Colonic mucosa (tissue), 4 donors: Measurements from ENCODE around the gene ZNF653. TPM values are rescaled to one million over a fixed set of nuclear protein-coding genes. Genes with fewer than 3 reads are reported as not detected.

Source experiments
- DNase-seq: peaks from one replicate; pipeline ENCODE4 v3.0.0-alpha.2; 2020
- H3K27ac ChIP-seq: fragments of 200-600 bp; one replicate; pipeline ENCODE4 v1.8.0; 2021
- H3K27me3 ChIP-seq: fragments of 200-600 bp; one replicate; pipeline ENCODE4 v1.8.0; 2021
- H3K36me3 ChIP-seq: fragments of 200-600 bp; one replicate; pipeline ENCODE4 v1.8.0; 2021
- H3K4me1 ChIP-seq: fragments of 200-600 bp; one replicate; pipeline ENCODE4 v1.8.0; 2021; ENCODE audit warnings: mild to moderate bottlenecking
- H3K4me3 ChIP-seq: fragments of 200-600 bp; one replicate; pipeline ENCODE4 v1.8.0; 2021
- H3K9ac ChIP-seq, 2 donors: one replicate each; pipeline ENCODE4 v1.7.0; 2013; ENCODE audit warnings: control low read depth in 2 of 2, low read depth in 2 of 2, low read length in 2 of 2
- H3K9me3 ChIP-seq: fragments of 200-600 bp; one replicate; pipeline ENCODE4 v1.8.0; 2021
- intact Hi-C: fragments of 100-400 bp; cut with DNase I; formaldehyde crosslinking; loops from one replicate; pipeline ENCODE4 v1.14.1; 2022
- total RNA-seq, 2 donors: library from RNA; stranded (reverse); fragmentation: NEBNext Ultra II Directional in 1 of 2; extraction: Animal tissue kit (Norgen Biotek cat#: 25700) in 1 of 2; gene quantifications; one replicate each; pipeline ENCODE4 v1.2.1, GENCODE V29; 2021
- TF ChIP-seq, protein P1 (sequence below): fragments of 200-600 bp; IDR thresholded peaks from one replicate; pipeline ENCODE4 v1.8.0; 2022; ENCODE audit warnings: antibody characterized with exemption, mild to moderate bottlenecking
- donor health status: healthy.
- donor health status: DM: no; HTN: no; CAD: no.
- donor health status: DM: no; HTN: no; CAD: no.

ZNF653 gene
- total RNA-seq, 2 donors from 2014 or later: 10.6 to 14.2 TPM

GRCh38 chr19:11452620-11453310, 52.9 kb downstream of the ZNF653 start:
- Histone ChIP-seq H3K4me3 (no peak overlapping the region), H3K27me3 (no peaks in the 10 kb centered on the region), H3K9me3 (no peaks in the 10 kb centered on the region), H3K9ac (no peak overlapping the region), H3K36me3 (no peaks in the 10 kb centered on the region), H3K27ac (no peak overlapping the region), H3K4me1 (no peaks in the 10 kb centered on the region)
- DNase-seq: no peak
- TF ChIP-seq, protein P1, sequence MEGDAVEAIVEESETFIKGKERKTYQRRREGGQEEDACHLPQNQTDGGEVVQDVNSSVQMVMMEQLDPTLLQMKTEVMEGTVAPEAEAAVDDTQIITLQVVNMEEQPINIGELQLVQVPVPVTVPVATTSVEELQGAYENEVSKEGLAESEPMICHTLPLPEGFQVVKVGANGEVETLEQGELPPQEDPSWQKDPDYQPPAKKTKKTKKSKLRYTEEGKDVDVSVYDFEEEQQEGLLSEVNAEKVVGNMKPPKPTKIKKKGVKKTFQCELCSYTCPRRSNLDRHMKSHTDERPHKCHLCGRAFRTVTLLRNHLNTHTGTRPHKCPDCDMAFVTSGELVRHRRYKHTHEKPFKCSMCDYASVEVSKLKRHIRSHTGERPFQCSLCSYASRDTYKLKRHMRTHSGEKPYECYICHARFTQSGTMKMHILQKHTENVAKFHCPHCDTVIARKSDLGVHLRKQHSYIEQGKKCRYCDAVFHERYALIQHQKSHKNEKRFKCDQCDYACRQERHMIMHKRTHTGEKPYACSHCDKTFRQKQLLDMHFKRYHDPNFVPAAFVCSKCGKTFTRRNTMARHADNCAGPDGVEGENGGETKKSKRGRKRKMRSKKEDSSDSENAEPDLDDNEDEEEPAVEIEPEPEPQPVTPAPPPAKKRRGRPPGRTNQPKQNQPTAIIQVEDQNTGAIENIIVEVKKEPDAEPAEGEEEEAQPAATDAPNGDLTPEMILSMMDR: no peak
- intact Hi-C loops: no loop called here

DNA sequence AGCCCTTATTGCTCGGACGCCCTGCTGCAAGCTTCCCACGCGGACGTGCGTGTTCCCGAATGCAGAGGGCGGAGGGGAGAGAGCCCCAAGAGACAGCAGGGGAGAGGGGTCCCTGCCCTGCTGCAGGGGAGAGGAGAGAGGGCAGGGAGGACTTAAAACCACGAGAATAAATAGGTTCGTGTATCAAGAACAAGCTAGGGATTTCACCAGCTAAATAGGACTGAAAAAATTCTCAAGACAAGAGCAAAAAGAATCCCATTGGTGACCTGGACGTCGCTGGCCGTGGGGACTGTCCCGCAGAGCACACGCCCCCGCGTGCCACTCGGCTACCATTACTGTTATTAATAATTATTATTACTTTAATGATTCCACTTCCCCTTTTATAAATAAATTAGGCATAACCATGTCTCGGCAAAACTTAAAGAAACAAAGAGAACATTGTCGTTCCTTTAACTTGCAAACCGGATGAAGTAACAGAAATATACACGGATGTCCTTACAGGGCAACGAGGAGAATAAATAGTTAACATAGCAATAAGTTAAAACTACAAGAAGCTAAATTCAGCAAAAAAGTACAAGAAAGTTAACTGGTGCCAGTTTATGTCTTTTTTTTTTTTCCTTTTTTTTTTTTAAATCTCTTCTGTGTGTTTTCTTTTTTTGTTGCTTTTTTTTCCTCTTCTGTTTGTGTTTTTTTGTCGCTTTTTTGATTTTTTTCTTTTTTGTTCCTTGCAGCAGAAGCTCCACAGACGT, 53.6 kb downstream of the ZNF653 start:
- Histone ChIP-seq H3K4me1 (no peaks in the 10 kb centered on the region), H3K9me3 (no peaks in the 10 kb centered on the region), H3K4me3 (no peak overlapping the region), H3K27me3 (no peaks in the 10 kb centered on the region), H3K27ac (no peak overlapping the region), H3K9ac (no peak overlapping the region), H3K36me3 (no peaks in the 10 kb centered on the region)
- DNase-seq: no peak
- TF ChIP-seq, protein P1: no peak
- intact Hi-C loops: no loop called here

GRCh38 chr19:11451327-11451870, 54.2 kb downstream of the ZNF653 start:
- Histone ChIP-seq H3K4me3 (no peak overlapping the region), H3K27me3 (no peaks in the 10 kb centered on the region), H3K27ac (no peak overlapping the region), H3K36me3 (no peaks in the 10 kb centered on the region), H3K9me3 (no peaks in the 10 kb centered on the region), H3K4me1 (no peaks in the 10 kb centered on the region), H3K9ac (no peak overlapping the region)
- TF ChIP-seq, protein P1: no peak
- DNase-seq: no peak
- intact Hi-C loops: no loop called here

- Histone ChIP-seq H3K4me1 (no peaks in the 10 kb centered on the region), H3K9ac (no peak overlapping the region), H3K4me3 (no peak overlapping the region), H3K9me3 (no peaks in the 10 kb centered on the region), H3K27ac (no peak overlapping the region), H3K36me3 (no peaks in the 10 kb centered on the region), H3K27me3 (no peaks in the 10 kb centered on the region)
- DNase-seq: no peak
- intact Hi-C loops: no loop called here
- TF ChIP-seq, protein P1: no peak
Observed at GRCh38 chr19:11450570-11451326, 54.9 kb downstream of the ZNF653 start.

DNA sequence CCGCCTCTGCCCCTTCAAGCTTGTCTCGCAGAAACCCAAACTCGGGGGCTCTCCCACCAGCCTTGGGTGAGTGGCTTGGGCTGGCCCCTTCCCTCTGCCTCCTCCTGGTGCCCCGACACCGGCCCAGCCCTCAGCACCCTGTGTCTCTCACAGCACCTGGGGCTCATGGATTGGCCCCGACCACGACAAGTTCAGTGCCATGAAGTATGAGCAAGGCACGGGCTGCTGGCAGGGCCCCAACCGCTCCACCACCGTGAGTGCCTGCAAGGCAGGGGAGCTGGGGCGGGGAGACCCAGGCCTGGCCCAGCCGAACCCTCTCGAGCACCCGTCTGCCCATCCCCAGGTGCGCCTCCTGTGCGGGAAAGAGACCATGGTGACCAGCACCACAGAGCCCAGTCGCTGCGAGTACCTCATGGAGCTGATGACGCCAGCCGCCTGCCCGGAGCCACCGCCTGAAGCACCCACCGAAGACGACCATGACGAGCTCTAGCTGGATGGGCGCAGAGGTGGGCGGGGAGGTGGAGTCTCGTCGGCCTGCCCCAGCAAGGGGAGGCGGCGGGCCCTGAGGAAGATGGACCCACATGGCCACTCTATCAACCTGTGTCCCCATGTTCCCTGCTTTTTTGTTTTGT, 56.6 kb downstream of the ZNF653 start:
- intact Hi-C loops: loop anchor here (5.0 kb wide), 2 partner anchors 67 to 157 kb away; partner anchors contain the start of gene EPOR

More for the DNA sequence above, 56.6 kb downstream of the ZNF653 start:
- no peak overlapping the region for H3K4me3 ChIP-seq
- H3K27ac ChIP-seq: no peak overlapping the region
- no peaks in the 10 kb centered on the region for H3K36me3 ChIP-seq
- no peak for DNase-seq
- H3K4me1 ChIP-seq: no peaks in the 10 kb centered on the region
- H3K9ac ChIP-seq: no peak overlapping the region
- H3K27me3 ChIP-seq: no peaks in the 10 kb centered on the region
- no peaks in the 10 kb centered on the region for H3K9me3 ChIP-seq
- TF ChIP-seq, protein P1: no peak
